HG02943 (cell line): ENCODE results near the gene JPH4.

Experiments
- ATAC-seq: cut with Tn5 transposase; IDR thresholded peaks from one replicate; pipeline ENCODE4 v1.9.1; 2021; ENCODE audit warnings: mild to moderate bottlenecking, low read depth, moderate library complexity; ENCODE audit not compliant: unreplicated experiment

Gene JPH4

GRCh38 chr14:23535943-23536342, 42.6 kb downstream of the JPH4 start:
- ATAC-seq, result no peak

- ATAC-seq, result no peak
Measured at GRCh38 chr14:23533652-23534435, 44.7 kb downstream of the JPH4 start.

GRCh38 chr14:23532658-23533057, 45.9 kb downstream of the JPH4 start:
- no peak for ATAC-seq

- no peak for ATAC-seq
Measured at GRCh38 chr14:23531391-23531790, 47.2 kb downstream of the JPH4 start.

GRCh38 chr14:23530375-23531055, 48.1 kb downstream of the JPH4 start:
- no peak for ATAC-seq

- no peak for ATAC-seq
Measured at GRCh38 chr14:23529016-23529415, 49.6 kb downstream of the JPH4 start.

- no peak for ATAC-seq
Measured at GRCh38 chr14:23528555-23528954, 50.0 kb downstream of the JPH4 start.

- ATAC-seq, result no peak
Measured at GRCh38 chr14:23525611-23526010, 53.0 kb downstream of the JPH4 start.

GRCh38 chr14:23524954-23525353, 53.6 kb downstream of the JPH4 start:
- ATAC-seq, result no peak

GRCh38 chr14:23523229-23524016, 55.2 kb downstream of the JPH4 start:
- no peak for ATAC-seq

GRCh38 chr14:23522643-23523198, 55.9 kb downstream of the JPH4 start:
- no peak for ATAC-seq

GRCh38 chr14:23521785-23522640, 56.6 kb downstream of the JPH4 start:
- no peak for ATAC-seq

GRCh38 chr14:23520899-23521533, 57.6 kb downstream of the JPH4 start:
- ATAC-seq, result no peak

GRCh38 chr14:23518709-23519108, 59.9 kb downstream of the JPH4 start:
- no peak for ATAC-seq
